Right atrium auricular region (tissue), 2 donors: ENCODE measurements around the gene RRP8. TPM values are rescaled to one million over a fixed set of nuclear protein-coding genes. Genes with fewer than 3 reads are reported as not detected.

Experiments used
- DNase-seq: peaks from one replicate; pipeline ENCODE4 v3.0.0-alpha.2; 2019; ENCODE audit warnings: low spot score
- H3K27ac ChIP-seq, 2 donors: fragments of 200-600 bp; sonication (generic); 1 replicate in 1 of 2; 2 replicates in 1 of 2; pipeline ENCODE4 v1.5.1; 2016 to 2019
- H3K27me3 ChIP-seq, 2 donors: fragments of 200-600 bp; sonication (generic); one replicate each; pipeline versions ENCODE4 v1.5.1 to v1.6.0; 2017 to 2019
- H3K36me3 ChIP-seq: fragments of 200-600 bp; sonication (generic); one replicate; pipeline ENCODE4 v1.5.1; 2016
- H3K4me1 ChIP-seq, 2 donors: fragments of 200-600 bp; sonication (generic); one replicate each; pipeline versions ENCODE4 v1.5.1 to v1.6.0; 2017 to 2019
- H3K4me3 ChIP-seq, 2 donors: fragments of 200-600 bp; sonication (generic); 1 replicate in 1 of 2; 2 replicates in 1 of 2; pipeline ENCODE4 v1.5.1; 2017 to 2019; ENCODE audit warnings: mild to moderate bottlenecking in 1 of 2, moderate library complexity in 1 of 2
- H3K9me3 ChIP-seq, 2 donors: fragments of 200-600 bp; sonication (generic); one replicate each; pipeline ENCODE4 v1.5.1; 2019
- CTCF ChIP-seq, 2 donors: fragments of 200-600 bp; sonication (generic); IDR thresholded peaks; one replicate each; pipeline ENCODE4 v1.5.1; 2019; ENCODE audit warnings: antibody characterized with exemption in 2 of 2
- total RNA-seq, 2 donors: library from RNA; depleted of rRNA; stranded (reverse); fragments of >200 nt; gene quantifications; one replicate each; pipeline ENCODE4 v1.1.0, GENCODE V29; 2016

The RRP8 gene
- total RNA-seq = 10 to 100 TPM in 1 of 2 donors, 1 to 10 TPM in 1; 9.7 to 12.2 TPM

GRCh38 chr11:6603287-6604080 is at the start of gene RRP8, which contains the start of gene ILK:
TSS of gene RRP8 (minus strand) at chr11:6603616. CDS start at chr11:6603502, 114 bp downstream.
TSS of gene ILK (plus strand) at chr11:6603774. CDS start at chr11:6604272, 498 bp downstream.
- Histone ChIP-seq H3K27me3 (no peaks in the 10 kb centered on the region), H3K27ac (peak within 1 kb of the TSS; percentile 95 to 96), H3K4me1 (peaks cover 0 to 60% of the 10 kb centered on the region in 2 donors), H3K36me3 (peaks cover 42% of the 10 kb centered on the region), H3K9me3 (no peaks in the 10 kb centered on the region), H3K4me3 (peak within 1 kb of the TSS; percentile 71 to 88)
- DNase-seq = peak; percentile 93
- TF ChIP-seq CTCF (IDR thresholded peaks at IDR 0.05) = peak in 1 of 2 donors; percentile 65

- TF ChIP-seq CTCF (IDR thresholded peaks at IDR 0.05) = no peak
- no peaks in the 10 kb centered on the region for H3K9me3 ChIP-seq
- H3K27me3 ChIP-seq = no peaks in the 10 kb centered on the region
- H3K4me1 ChIP-seq = peaks cover 0 to 26% of the 10 kb centered on the region in 2 donors
- no peaks in the 10 kb centered on the region for H3K36me3 ChIP-seq
- no peak overlapping the region for H3K4me3 ChIP-seq
- H3K27ac ChIP-seq = no peak overlapping the region
- DNase-seq = no peak
These were observed 49.7 kb upstream of the RRP8 start for GRCh38 chr11:6653097-6653496.

- Histone ChIP-seq H3K36me3 (no peaks in the 10 kb centered on the region), H3K4me1 (peaks cover 0 to 36% of the 10 kb centered on the region in 2 donors), H3K27ac (no peak overlapping the region)
These were observed 48.8 kb upstream of the RRP8 start for GRCh38 chr11:6652182-6652581.

GRCh38 chr11:6650980-6651379 is 47.6 kb upstream of the RRP8 start:
- Histone ChIP-seq H3K4me1 (peaks cover 0 to 37% of the 10 kb centered on the region in 2 donors), H3K27ac (no peak overlapping the region)
- no peak for TF ChIP-seq CTCF (IDR thresholded peaks at IDR 0.05)

More at GRCh38 chr11:6652182-6652581, 48.8 kb upstream of the RRP8 start:
- Histone ChIP-seq H3K9me3 (no peaks in the 10 kb centered on the region), H3K27me3 (no peaks in the 10 kb centered on the region), H3K4me3 (no peak overlapping the region)
- no peak for DNase-seq
- no peak for TF ChIP-seq CTCF (IDR thresholded peaks at IDR 0.05)

GRCh38 chr11:6650104-6650503 is 46.7 kb upstream of the RRP8 start:
- no peaks in the 10 kb centered on the region for H3K9me3 ChIP-seq
- DNase-seq = no peak
- H3K4me3 ChIP-seq = no peak overlapping the region
- peaks cover 0 to 45% of the 10 kb centered on the region in 2 donors for H3K4me1 ChIP-seq
- no peak for TF ChIP-seq CTCF (IDR thresholded peaks at IDR 0.05)
- no peak overlapping the region for H3K27ac ChIP-seq
- no peaks in the 10 kb centered on the region for H3K27me3 ChIP-seq
- H3K36me3 ChIP-seq = no peaks in the 10 kb centered on the region

More at GRCh38 chr11:6650980-6651379, 47.6 kb upstream of the RRP8 start:
- Histone ChIP-seq H3K4me3 (no peak overlapping the region), H3K9me3 (no peaks in the 10 kb centered on the region), H3K27me3 (no peaks in the 10 kb centered on the region), H3K36me3 (no peaks in the 10 kb centered on the region)
- no peak for DNase-seq
